Stimulated activated CD4-positive, alpha-beta T cell treated with anti-CD3 and anti-CD28 coated beads, Interleukin-2, amount 100 ng/mL, for 24 hours (primary cell): Measurements from ENCODE around the gene NBDY.
A peak's percentile ranks its signal among the peaks of the same experiment; 100 is the strongest.

Experiments used
- DNase-seq, 2 donors: peaks; one replicate each; pipeline ENCODE4 v3.0.0-alpha.2; 2020

Gene NBDY

DNA sequence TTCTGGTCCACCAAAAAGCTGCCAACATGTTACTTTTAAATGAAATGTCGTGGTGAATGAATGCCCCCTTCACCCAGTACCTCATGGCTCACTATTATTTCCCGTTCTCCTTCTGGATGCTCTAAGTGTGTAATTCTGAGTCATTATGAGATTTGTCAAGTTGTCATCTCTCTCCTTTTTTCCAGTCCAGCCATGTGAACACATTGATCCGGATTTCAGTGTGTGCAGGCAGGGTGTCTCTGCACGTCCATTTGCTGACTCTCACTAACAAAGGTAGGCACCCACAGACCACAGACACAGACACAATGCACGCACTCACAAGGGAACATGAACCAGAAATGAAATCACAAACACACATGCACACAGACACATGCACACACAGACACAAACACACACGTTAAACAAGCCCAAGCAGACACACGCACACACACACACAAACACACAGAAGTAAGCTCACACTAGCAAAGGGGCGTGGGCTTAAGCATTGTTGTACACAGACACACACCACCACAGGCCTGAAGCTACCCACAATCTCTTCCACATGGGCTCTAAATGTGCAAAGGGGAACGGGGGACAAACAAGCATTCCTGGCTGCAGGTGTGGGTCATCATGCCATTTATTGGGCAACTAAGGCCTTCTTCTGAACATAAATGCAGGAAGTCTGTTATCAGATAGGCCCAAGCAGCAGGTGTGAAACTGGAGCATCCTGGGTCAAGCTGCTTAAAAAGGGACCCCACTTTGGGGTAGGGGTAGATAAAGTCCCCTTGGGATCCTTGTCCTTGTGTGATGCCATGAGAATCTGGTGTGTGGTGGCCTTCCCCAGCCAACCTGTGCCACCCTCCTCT, 58.1 kb downstream of the NBDY start:
- DNase-seq, result no peak

DNA sequence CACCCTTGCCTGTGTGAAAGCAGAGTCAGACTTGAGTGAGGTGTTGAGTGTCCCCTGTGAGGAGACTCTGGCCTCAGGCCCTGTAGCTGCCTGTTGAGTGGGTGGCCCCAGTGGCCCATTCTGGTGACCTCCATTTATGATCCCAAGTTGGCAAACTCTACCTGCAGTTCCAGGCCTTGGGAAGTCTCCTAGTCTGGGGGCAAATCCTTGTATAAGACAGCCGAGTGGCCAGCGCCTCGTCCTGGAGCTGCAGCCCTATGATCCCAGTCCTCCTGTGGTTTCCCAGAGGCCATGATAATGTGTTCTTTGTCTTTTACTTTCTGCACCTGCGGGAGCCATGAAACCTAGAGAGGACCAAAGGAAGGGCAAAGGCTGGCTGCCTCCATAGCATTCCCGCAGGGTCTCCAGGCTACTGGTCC, 58.7 kb downstream of the NBDY start:
- no peak for DNase-seq

DNA sequence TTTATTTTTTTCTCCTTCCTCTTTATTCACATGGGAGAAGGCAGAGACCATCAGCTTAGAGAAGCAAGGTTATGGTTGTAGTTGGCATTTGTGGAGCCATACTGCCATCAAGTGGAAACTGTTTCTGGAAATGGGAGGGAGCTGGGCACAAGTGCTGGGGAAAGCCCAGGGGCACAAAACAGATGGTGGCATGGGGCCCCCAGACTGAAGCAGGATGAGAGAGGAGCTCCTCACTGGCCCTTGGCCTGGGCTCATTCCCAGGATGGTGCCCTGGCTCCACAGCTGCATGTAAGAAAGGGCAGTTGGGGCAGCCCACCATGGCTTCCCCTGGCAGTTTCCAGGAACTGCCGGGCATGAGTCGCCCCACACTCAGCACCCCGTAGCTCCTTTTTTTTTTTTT, 59.2 kb downstream of the NBDY start:
- DNase-seq, result no peak

DNA sequence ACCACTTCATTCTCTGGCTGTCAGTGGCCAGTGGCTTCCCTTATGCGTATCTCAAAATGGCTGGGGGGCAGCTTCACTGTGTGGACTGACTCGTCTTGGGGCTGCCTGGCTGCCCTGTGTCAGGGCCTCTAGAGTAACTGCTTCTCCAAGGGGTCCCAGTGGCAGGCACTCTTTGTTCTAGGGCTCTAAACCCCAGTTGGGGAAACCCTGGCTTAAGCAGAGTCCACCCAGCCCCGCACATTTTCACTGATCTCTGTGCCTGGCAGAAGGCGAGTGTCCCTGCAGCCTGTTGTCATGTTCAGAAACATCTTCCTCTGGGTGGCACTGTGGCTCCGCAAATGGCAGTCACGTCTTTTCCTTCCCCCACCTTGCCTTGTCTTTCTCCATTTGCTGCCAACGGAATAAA, 59.7 kb downstream of the NBDY start:
- no peak for DNase-seq

DNA sequence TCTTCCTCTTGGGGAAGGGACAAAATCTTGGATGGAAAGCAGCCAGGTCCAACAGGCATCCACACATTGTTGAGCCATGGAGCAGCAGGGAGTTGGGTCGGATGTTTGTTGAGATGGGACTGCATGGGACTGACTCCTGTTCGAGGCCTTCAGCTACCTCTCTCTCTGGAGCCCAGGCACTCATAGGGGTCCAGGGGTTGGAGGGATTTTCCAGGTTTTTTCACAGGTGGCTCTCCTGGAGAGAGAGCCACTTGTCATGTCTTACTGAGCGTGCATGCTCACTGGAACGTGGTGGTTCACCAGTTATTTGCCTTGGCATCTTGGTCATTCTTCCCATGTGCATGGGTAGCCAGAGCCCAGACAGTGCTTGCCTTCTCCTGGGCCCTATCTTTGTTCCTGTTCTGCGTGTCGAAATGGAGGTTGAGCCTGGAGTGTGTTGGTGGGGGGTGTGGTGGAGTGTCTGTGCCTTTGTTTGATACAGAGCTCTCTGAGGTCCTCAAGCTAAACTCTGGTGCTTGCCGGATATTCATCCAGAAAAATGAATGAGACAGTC, 60.6 kb downstream of the NBDY start:
- no peak for DNase-seq

DNA sequence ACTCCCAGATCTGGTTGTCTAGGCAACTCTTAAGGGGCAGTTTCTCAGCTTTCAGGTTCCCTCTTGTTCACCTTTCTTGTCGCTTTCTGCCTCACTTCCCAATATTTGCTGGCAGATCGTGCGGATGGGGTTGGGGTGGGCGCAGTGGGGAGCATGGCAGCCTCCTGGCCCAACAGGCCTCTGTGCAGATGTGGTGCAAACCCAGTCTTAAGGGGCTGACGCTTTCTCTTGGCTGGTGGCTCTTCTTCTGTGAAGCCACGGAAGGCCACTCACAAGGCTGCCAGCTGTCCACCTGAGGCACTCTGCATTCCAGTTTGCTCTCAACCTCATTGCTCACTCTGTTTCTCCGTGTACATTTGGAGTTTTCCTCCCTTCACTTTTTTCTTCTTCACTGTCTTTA, 61.7 kb downstream of the NBDY start:
- DNase-seq, result no peak

DNA sequence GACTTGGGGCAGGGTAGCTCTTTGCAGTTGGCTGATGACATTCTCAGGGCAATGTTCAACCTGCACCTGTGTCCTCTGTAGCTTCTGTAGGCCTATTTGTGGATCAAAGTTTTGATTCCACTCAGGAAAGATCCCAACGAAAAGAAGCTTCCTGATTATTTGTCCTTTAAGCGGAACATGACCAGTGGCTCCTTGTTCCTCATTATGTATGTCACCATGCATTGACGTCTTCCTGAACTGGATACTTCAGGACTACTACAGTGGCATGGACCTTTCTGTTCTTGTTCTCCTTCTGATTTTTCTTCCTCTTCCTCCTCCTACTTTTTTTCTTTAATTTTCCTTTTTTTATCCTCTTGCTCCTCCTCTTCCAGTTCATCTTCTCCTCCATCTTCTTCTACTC, 62.4 kb downstream of the NBDY start:
- no peak for DNase-seq

DNA sequence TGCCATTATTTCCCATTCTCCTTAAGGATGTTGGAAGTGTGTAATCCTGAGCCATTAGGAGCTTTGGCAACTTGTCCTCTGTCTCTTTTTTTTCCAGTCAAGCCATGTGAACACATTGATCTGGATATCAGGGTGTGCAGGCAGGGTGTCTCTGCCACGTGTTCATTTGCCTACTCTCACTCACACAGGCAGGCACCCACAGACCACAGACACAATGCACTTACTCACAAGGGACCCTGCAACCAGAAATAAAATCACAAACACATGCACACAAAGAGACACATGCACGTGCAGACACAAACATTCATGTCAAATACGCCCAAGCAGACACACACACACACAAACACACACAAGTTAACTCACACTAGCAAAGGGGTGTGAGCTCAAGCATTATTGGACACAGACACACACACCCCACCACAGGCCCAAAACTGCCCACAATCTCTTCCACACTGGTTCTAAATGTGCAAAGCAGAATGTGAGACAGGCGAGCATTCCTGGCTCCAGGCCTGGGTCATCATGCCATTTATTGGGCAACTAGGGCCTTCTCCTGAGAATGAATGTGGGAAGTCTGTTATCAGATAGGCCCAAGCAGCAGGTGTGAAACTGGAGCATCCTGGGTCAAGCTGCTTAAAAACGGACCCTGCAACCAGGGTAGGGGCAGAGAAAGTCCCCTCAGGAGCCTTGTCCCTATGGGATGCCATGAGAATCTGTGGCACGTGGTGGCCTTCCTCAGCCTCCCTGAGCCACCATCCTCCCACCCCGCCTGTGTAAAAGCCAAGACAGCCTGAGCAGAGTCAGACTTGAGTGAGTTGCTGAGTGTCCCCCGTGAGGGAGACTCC, 63.4 kb downstream of the NBDY start:
- no peak for DNase-seq

DNA sequence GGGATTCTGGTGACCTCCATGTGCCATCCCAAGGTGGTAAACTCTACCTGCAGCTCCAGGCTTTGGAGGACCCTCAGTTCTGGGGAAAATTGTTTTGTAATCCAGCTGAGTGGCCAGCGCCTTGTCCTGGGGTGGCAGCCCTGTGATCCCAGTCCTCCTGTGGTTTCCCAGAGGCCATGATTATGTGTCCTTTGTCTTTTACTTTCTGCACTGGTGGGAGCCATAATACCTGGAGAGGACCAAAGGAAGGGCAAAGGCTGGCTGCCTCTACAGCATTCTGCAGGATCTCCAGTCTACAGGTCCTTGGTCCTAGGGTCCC, 64.0 kb downstream of the NBDY start:
- no peak for DNase-seq

DNA sequence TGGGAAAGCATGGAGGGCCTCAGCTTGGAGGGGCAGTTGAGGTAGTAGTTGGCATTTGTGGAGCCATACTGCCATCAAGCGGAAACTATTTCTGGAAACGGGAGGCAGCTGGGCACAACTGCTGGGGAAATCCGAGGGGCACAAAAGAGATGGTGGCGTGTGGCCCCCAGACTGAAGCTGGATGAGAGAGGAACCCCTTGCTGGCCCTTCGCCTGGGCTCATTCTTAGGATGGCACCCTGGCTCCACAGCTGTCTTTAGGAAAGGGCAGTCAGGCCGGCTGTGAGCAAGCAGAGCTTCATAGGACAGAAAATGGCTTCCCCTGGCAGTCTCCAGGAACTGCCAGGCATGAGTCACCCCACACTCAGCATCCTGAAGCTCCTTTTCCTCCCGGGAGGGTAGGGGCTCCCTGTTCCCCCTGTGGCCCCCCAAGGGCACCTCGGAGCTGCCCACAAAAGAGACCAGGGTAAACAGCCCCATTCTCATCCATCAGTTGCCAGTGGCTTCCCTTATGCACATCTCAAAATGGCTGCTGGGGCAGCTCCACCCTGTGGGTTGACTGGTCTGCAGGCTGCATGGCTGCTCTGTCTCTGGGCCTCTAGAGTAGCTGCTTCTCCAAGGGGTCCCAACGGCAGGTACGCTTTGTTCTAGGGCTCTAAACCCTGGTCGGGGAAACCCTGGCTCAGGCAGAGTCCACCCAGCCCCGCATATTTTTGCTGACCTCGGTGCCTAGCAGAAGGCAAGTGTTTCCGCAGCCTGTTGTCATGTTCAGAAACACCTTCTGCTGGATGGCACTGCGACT, 64.7 kb downstream of the NBDY start:
- DNase-seq, result no peak

DNA sequence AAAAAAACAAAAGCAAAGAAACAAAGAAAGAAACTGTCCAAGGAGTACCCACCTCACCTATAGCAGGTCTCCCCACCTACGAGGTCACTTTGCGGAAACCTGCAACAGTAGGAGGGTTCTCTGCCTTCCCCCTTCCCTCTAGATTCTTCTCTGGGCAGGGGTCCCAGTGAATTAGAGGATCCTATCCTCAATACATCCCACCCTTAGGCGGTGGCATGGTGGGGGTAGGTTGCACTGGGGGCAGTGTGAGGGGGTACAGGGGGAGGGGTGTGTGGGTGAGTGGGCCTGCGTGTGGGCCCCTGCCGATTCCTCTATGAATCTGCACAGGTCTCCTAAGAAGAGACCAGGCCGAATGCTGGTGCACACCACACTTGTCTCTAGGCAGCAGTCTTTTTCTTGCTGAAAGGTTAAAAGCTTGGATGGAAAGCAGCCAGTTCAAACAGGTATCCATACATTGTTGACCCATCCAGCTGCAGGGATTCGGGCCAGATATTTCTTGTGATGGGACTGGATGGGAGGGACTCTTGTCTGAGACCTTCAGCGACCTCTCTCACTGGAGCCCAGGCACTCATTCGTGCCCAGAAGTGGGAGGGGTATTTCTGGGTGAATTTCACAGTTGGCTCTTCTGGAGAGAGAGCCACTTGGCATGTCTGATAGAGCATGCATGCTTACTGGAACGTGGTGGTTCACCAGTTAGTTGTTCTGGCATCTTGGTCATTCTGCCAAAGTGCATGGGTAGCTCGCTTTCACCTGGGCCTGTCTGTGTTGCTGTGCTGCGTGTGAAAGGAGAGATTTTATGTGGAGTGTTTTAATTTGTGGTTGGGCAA, 65.6 kb downstream of the NBDY start:
- DNase-seq, result no peak

DNA sequence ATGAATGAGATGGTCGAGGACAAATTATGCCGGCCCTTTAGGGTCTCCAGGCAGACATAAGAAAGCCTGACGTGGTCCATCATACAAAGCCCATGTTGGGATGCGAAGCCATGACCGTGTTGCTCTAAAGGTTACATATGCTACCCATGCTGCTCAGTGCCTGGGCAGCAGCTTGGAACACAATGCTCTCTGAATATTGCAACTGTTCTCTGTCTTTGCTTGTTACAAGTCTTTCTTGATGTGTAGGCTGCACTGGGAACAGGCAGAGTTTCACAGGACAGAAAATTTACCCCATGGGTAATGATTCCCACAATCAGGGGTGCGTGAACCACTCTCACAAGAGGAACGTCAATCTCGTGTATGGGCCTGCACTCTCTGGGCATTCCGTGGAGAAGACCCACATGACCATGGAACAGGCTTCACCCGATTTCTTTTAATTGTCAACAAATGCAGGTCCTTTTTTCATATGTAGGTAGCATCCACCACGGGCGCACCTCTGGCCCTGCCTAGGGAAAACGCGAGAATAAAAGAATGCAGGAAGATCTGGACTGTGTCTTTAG, 66.3 kb downstream of the NBDY start:
- no peak for DNase-seq

DNA sequence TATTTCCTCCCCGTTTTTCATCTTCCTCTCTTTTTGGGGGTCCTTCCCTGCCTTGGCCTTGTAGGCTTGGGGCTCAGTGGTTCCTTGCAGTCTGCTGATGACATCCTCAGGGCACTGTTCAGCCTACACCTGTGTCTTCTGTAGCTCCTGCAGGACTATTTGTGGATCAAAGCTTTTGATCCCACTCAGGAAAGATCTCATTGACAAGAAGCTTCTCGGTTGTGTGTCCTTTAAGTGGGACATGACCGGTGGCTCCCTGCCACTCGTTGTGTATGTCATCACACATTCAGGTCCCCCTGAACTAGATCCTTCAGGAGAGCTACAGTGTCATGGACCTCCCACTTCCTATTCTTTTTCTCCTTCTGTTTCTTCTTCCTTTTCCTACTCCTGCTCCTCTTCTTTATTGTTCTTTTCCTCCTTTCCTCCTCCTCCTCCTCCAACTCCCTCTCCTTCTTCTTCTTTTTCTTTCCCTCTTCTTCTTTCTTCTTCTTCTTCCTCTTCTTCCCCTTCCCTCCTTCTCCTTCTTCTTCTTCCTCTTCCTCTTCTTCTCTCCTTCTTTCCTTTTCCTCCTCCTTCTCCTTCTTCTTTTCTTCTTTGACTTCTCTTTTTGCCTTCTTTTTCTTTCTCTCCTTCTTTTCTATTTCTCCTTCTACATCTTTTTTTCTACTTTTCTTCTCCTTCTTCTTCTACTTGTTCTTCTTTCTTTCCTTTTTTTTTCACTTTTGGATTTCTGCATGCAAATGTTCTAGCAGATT, 67.8 kb downstream of the NBDY start:
- no peak for DNase-seq

DNA sequence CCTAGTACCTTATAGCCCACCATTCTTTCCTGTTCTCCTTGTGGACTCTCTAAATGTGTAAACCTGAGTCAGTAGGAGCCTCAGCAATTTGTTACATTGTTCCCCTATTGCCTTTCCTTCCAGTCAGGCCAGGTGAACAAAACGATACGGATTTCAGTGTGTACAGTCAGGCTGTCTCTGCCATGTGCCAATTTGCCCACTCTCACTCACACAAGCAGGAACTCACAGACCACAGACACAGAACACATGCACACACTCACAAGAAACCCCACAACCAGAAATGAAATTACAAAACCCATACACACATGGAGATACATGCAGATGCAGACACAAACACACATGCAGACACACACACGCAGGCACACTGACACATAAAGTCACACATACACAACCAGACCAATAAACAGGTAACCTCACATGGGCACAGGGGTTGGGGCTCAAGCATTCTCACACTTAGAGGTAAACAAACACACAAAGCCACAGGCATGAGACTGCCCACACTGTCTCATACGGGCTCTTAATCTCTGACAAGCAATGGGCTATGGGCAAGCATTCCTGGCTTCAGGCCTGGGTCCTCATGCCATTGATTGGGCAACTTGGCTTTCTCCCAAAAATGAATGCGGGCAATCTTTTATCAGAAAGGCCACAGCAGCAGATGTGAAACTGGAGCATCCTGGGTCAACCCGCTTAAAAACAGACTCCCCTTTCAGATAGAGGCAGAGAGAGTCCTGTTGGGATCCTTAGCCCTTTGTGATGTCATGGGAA, 68.7 kb downstream of the NBDY start:
- DNase-seq, result no peak

DNA sequence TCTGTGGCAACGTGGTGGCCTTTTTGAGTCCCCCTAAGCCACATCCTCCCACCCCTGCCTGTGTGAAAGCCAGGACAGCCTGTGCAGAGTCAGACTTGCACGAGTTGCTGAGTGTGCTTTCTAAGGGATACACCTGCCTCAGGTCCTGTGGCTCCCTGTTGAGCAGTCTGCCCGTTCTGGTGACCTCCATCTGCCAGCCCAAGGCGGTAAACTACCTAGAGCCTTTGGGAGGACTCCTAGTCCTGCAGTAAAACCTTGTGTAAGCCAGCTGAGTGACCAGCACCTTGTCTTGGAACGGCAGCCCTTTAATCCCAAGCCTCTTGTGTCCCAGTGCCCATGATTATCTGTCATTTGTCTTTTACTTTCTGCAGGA, 69.3 kb downstream of the NBDY start:
- no peak for DNase-seq

DNA sequence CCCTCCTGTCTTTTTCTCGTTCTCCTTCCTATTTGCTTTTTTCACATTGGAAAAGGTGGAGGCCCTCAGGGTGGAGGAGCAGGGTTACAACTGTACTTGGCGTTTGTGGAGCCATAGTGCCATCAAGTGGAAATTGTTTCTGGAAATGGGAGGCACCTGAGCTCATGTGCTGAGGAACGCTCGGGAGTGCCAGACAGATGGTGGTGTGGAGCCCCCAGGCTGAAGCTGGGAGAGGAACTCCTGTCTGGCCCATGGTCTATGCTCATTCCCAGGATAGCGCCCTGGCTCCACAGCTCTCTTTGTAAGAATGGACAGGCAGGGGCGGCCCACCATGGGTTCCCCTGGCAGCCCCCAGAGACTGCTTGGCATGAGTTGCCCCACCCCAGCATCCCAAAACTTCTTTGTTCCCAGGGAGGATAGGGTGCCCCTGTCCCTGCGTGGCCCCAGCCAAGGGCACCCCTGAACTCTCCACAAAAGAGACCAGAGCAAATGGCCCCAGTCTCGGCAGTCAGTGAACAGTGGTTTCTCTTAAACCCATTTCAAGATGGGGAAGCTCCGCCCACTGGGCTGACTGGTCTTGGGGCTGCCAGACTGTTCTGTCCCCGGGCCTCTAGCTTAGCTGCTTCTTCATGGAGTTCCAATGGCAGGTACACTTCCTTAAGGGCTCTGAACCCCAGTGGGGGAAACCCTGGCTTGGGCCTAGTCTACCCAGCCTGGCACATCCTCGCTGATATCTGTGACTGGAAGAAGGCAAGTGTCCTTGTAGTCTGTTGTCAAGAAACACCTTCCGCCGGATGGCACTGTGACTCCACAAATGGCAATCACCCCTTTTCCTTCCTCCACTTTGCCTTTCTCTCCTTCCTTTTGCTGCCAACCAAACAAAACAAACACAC, 70.1 kb downstream of the NBDY start:
- DNase-seq, result no peak

DNA sequence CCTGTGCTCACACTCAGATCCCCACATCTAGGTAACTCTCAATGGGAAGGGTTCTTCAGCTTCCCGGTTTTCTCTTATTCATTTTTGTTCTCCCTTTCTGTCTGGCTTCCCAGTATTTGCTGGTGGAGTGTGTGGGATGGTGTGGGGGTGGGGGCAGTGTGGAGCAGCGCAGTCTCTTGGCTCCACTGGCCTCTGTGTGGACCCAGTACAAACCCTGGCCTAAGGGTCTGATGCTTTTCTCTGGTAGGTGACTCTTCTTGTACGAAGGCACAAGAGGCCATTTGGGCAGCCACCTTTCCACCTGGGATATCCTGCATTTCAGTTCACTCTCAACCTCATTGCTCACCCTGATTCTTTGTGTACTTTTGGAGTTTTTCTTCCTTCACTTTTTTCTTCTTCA, 71.3 kb downstream of the NBDY start:
- no peak for DNase-seq

DNA sequence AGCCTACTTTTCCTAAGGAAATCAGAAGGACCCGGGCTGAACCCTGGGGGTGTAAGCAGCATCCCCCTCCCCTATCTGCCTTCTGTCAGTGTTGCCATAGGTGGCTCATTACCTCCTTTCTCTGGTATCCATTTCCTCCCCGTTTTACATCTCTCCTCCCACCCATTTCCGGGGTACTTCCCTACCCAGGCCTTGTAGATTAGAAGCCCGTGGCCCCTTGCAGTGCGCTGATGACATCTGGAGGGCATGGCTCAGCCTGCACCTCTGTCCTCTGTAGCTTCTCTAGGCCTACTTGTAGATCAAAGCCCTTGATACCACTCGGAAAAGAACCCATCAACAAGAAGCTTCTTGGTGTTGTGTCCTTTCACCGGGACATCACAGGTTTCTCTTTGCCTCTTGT, 71.8 kb downstream of the NBDY start:
- DNase-seq, result peak; percentile 45 to 56

DNA sequence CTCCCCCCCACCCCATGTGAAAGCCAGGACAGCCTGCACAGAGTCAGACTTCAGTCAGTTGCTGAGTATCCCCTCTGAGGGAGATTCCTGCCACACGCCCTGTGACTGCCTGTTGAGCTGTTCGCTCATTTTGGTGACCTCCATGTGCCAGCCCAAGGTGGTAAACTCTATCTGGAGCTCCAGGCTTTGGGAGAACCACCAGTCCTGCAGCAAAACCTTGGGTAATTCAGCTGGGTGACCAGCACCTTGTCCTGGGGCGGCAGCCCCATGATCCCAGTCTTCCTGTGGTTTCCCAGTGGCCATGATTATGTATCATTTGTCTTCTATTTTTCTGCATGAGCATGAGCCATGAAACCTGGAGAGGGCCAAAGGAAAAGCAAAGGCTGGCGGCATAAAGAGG, 73.4 kb downstream of the NBDY start:
- no peak for DNase-seq
